Endothelial cell of umbilical vein (primary cell): ENCODE measurements around the gene EPS15. TPM values are rescaled to one million over a fixed set of nuclear protein-coding genes. Genes with fewer than 3 reads are reported as not detected.

Source experiments
- BruUV-seq: library from RNA; stranded (reverse); fragments of 400-500 nt; replicated peaks from 2 replicates; lab custom pipeline; 2021; lab: Mats Ljungman, UMichigan
- CTCF ChIA-PET: fragments of 300-600, 350-600 bp; sonication (Branson Sonifier 250); formaldehyde crosslinking; loops from one replicate; lab custom pipeline; 2021; ENCODE audit warnings: antibody characterized with exemption, inconsistent platforms; lab: Charles Lee
- POLR2A ChIA-PET: fragments of 300-600, 350-600 bp; sonication (Branson Sonifier 250); formaldehyde crosslinking; loops from one replicate; lab custom pipeline; 2021; ENCODE audit warnings: antibody characterized with exemption, inconsistent platforms; lab: Charles Lee
- DNase-seq: peaks from one replicate; pipeline ENCODE4 v3.0.0-alpha.2; 2011; ENCODE audit warnings: low read depth, low spot score
- FAIRE-seq: peaks from 2 replicates; lab custom pipeline; 2011; peaks lifted over from hg19 to GRCh38; lab: Jason Lieb, UNC
- H2AFZ ChIP-seq: 2 replicates; pipeline ENCODE4 v1.6.0; 2012; ENCODE audit warnings: low read depth, low read length, control low read depth, inconsistent platforms
- H3K27ac ChIP-seq: 2 replicates; pipeline ENCODE4 v1.5.1; 2011; ENCODE audit warnings: low read depth, mild to moderate bottlenecking, control low read depth, low read length, moderate library complexity; ENCODE audit not compliant: insufficient read depth
- H3K27me3 ChIP-seq, 2 experiments: 2 replicates each; pipeline versions ENCODE4 v1.6.0 to v1.6.1; 2011; ENCODE audit warnings: low read length in 2 of 2, mixed read lengths in 1 of 2; ENCODE audit not compliant: control insufficient read depth in 2 of 2, insufficient read depth in 2 of 2
- H3K36me3 ChIP-seq, 2 experiments: 2 replicates in 1 of 2; 3 replicates in 1 of 2; pipeline ENCODE4 v1.5.1; 2011; ENCODE audit warnings: low read length in 2 of 2, mild to moderate bottlenecking in 1 of 2, moderate library complexity in 1 of 2; ENCODE audit not compliant: control insufficient read depth in 2 of 2, insufficient read depth in 2 of 2; ENCODE audit errors: extremely low read depth in 1 of 2
- H3K4me1 ChIP-seq: 3 replicates; pipeline ENCODE4 v1.5.1; 2011; ENCODE audit warnings: mild to moderate bottlenecking, low read length; ENCODE audit not compliant: control insufficient read depth, insufficient read depth; ENCODE audit errors: extremely low read depth
- H3K4me2 ChIP-seq: 2 replicates; pipeline ENCODE4 v1.6.1; 2011; ENCODE audit warnings: low read length, control low read depth, mixed read lengths; ENCODE audit not compliant: insufficient read depth
- H3K4me3 ChIP-seq, 3 experiments: fragments of 200-600 bp in 1 of 3; sonication (generic), shearing (Covaris generic) in 1 of 3; replicated peaks in 1 of 3; 2 replicates each; pipeline ENCODE4 v1.5.1; 2011 to 2016; ENCODE audit warnings: control low read depth in 3 of 3, low read length in 3 of 3, mild to moderate bottlenecking in 2 of 3, inconsistent platforms in 1 of 3, low read depth in 1 of 3, moderate library complexity in 1 of 3; ENCODE audit not compliant: insufficient read depth in 1 of 3
- H3K79me2 ChIP-seq: 2 replicates; pipeline ENCODE4 v1.6.0; 2012; ENCODE audit warnings: low read length, inconsistent platforms; ENCODE audit not compliant: control insufficient read depth, insufficient read depth
- H3K9ac ChIP-seq: replicated peaks from 2 replicates; pipeline ENCODE3; 2011; ENCODE audit warnings: low read length, control low read depth; ENCODE audit not compliant: insufficient read depth; ENCODE audit errors: extremely low read depth
- H3K9me1 ChIP-seq: replicated peaks from 3 replicates; pipeline ENCODE4 v1.6.0; 2011; ENCODE audit warnings: mild to moderate bottlenecking, low read length; ENCODE audit not compliant: control insufficient read depth, insufficient read depth; ENCODE audit errors: extremely low read depth
- H3K9me3 ChIP-seq: replicated peaks from 2 replicates; pipeline ENCODE4 v1.5.1; 2012; ENCODE audit warnings: low read length, inconsistent platforms; ENCODE audit not compliant: control insufficient read depth, insufficient read depth
- H4K20me1 ChIP-seq: replicated peaks from 2 replicates; pipeline ENCODE3; 2011; ENCODE audit warnings: mild to moderate bottlenecking, low read length; ENCODE audit not compliant: control insufficient read depth, insufficient read depth; ENCODE audit errors: extremely low read depth
- EZH2 ChIP-seq: IDR thresholded peaks from 2 replicates; pipeline ENCODE4 v1.6.1; 2012; ENCODE audit warnings: borderline replicate concordance, low read depth, mild to moderate bottlenecking, moderate library complexity, low read length, inconsistent platforms; ENCODE audit not compliant: severe bottlenecking
- FOS ChIP-seq: IDR thresholded peaks from 2 replicates; pipeline ENCODE4 v1.6.1; 2011; ENCODE audit warnings: mild to moderate bottlenecking, low read length, moderate library complexity, borderline replicate concordance; ENCODE audit not compliant: insufficient read depth
- GATA2 ChIP-seq: IDR thresholded peaks from 2 replicates; pipeline ENCODE4 v1.7.0; 2011; ENCODE audit warnings: low read depth, mild to moderate bottlenecking, moderate library complexity, mixed read lengths, low read length; ENCODE audit not compliant: insufficient read length, insufficient read depth
- JUN ChIP-seq: IDR thresholded peaks from 2 replicates; pipeline ENCODE4 v1.6.1; 2011; ENCODE audit warnings: borderline replicate concordance, low read depth; ENCODE audit not compliant: insufficient read length, insufficient read depth
- MYC ChIP-seq: IDR thresholded peaks from one replicate; pipeline ENCODE4 v1.6.1; 2011; ENCODE audit warnings: mild to moderate bottlenecking, low read depth, low read length
- POLR2A ChIP-seq: IDR thresholded peaks from 2 replicates; pipeline ENCODE4 v1.6.1; 2012; ENCODE audit warnings: low read depth, mild to moderate bottlenecking, control low read depth, low read length
- POLR2AphosphoS5 ChIP-seq: IDR thresholded peaks from 2 replicates; pipeline ENCODE4 v1.6.1; 2012; ENCODE audit warnings: low read depth, mild to moderate bottlenecking, control low read depth, low read length, moderate library complexity; ENCODE audit not compliant: insufficient read depth
- dilution Hi-C: fragments of 300-500 bp; cut with MboI; formaldehyde crosslinking; loops from one replicate; pipeline ENCODE4 v1.15.0; 2019; ENCODE audit warnings: low sequenced_read_pairs; ENCODE audit not compliant: extremely low pct_ligation_motif_present
- intact Hi-C: fragments of 100-400 bp; cut with micrococcal nuclease; formaldehyde crosslinking; loops from one replicate; pipeline ENCODE4 v1.10.0; 2022
- polyA plus RNA-seq, 4 experiments: library from polyadenylated mRNA; depleted of rRNA in 3 of 4; stranded (reverse) in 3 of 4; unstranded in 1 of 4; fragments of >200 nt; gene quantifications; 2 replicates each; pipeline versions ENCODE4 v1.2.1 to v1.2.3, GENCODE V29; 2011 to 2012; ENCODE audit warnings: missing spikeins in 1 of 4
- total RNA-seq: library from RNA; stranded (reverse); gene quantifications from 2 replicates; pipeline ENCODE4 v1.2.3, GENCODE V29; 2021
- TF ChIP-seq, protein P1 (sequence below), 2 donors: IDR thresholded peaks; 1 replicate in 1 of 2; 2 replicates in 1 of 2; pipeline ENCODE4 v1.5.1; 2011; ENCODE audit warnings: low read length in 2 of 2, mild to moderate bottlenecking in 2 of 2, moderate library complexity in 2 of 2, control low read depth in 1 of 2, inconsistent platforms in 1 of 2, low read depth in 1 of 2; ENCODE audit not compliant: insufficient read depth in 1 of 2; ENCODE audit errors: extremely low read depth in 1 of 2
- TF ChIP-seq, protein P2 (sequence below): IDR thresholded peaks from 2 replicates; pipeline ENCODE4 v1.6.1; 2011; ENCODE audit not compliant: insufficient read depth, insufficient read length

Gene EPS15
- total and polyA plus RNA-seq, 2 donors (not counting 3 experiments of a cell fraction or from before 2014, with no cell fraction given) = 15.4 to 44.8 TPM

DNA sequence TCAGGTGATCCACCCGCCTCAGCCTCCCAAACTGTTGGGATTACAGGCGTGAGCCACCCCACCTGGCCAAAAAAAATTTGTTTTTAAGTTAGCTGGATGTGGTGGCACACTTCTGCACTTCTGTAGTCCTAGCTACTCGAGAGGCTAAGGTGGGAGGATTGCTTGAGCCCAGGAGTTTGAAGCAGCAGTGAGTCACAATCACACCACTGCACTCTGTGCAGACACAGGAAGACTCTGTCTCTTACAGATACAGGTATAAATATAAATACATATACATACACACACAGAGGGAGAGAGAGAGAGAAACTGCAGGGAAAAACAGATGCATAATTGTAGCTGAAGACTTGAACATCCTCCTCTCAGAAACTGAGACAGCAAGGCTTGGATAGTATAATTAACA is 34.8 kb upstream of the EPS15 start:
- H3K27me3 ChIP-seq = no peaks in the 10 kb centered on the region
- dilution Hi-C loops = no loop called here
- H3K9me3 ChIP-seq = no peaks in the 10 kb centered on the region
- intact Hi-C loops = no loop called here
- no peak overlapping the region for H3K27ac ChIP-seq
- no TSS peak for BruUV-seq
- no peaks in the 10 kb centered on the region for H3K79me2 ChIP-seq
- no peak overlapping the region for H3K9ac ChIP-seq
- no peak overlapping the region for H2AFZ ChIP-seq
- DNase-seq (no peak), FAIRE-seq (no peak)
- H3K4me1 ChIP-seq = peaks cover 29% of the 10 kb centered on the region
- no peak overlapping the region for H3K4me2 ChIP-seq
- H4K20me1 ChIP-seq = no peaks in the 10 kb centered on the region
- no peaks in the 10 kb centered on the region for H3K36me3 ChIP-seq
- ChIA-PET POLR2A (no interaction called here), CTCF (interaction anchor here (2.1 kb wide), 1 partner anchor 19 kb away, joined by 6 read pairs; no protein-coding TSS in a partner anchor)
- H3K4me3 ChIP-seq = no peak overlapping the region
- TF ChIP-seq, protein P1, sequence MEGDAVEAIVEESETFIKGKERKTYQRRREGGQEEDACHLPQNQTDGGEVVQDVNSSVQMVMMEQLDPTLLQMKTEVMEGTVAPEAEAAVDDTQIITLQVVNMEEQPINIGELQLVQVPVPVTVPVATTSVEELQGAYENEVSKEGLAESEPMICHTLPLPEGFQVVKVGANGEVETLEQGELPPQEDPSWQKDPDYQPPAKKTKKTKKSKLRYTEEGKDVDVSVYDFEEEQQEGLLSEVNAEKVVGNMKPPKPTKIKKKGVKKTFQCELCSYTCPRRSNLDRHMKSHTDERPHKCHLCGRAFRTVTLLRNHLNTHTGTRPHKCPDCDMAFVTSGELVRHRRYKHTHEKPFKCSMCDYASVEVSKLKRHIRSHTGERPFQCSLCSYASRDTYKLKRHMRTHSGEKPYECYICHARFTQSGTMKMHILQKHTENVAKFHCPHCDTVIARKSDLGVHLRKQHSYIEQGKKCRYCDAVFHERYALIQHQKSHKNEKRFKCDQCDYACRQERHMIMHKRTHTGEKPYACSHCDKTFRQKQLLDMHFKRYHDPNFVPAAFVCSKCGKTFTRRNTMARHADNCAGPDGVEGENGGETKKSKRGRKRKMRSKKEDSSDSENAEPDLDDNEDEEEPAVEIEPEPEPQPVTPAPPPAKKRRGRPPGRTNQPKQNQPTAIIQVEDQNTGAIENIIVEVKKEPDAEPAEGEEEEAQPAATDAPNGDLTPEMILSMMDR (IDR thresholded peaks at IDR 0.05; ENCODE audit: extremely low read depth in 1 of 2, insufficient read depth in 1 of 2, low read depth in 1 of 2, low read length in 2 of 2) = no peak
- no peak for TF ChIP-seq FOS
- TF ChIP-seq JUN = no peak
- TF ChIP-seq, protein P2, sequence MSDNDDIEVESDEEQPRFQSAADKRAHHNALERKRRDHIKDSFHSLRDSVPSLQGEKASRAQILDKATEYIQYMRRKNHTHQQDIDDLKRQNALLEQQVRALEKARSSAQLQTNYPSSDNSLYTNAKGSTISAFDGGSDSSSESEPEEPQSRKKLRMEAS = no peak
- TF ChIP-seq EZH2 = no peak
- no peak for TF ChIP-seq GATA2
- TF ChIP-seq POLR2A = no peak
- TF ChIP-seq POLR2AphosphoS5 = no peak
- TF ChIP-seq MYC = no peak
- no peaks in the 10 kb centered on the region for H3K9me1 ChIP-seq
